HG03432 (cell line): ENCODE measurements around the gene NOP9.

Source experiments
- ATAC-seq: cut with Tn5 transposase; IDR thresholded peaks from one replicate; pipeline ENCODE4 v1.9.1; 2021; ENCODE audit warnings: mild to moderate bottlenecking, moderate library complexity; ENCODE audit not compliant: unreplicated experiment

NOP9 gene

DNA sequence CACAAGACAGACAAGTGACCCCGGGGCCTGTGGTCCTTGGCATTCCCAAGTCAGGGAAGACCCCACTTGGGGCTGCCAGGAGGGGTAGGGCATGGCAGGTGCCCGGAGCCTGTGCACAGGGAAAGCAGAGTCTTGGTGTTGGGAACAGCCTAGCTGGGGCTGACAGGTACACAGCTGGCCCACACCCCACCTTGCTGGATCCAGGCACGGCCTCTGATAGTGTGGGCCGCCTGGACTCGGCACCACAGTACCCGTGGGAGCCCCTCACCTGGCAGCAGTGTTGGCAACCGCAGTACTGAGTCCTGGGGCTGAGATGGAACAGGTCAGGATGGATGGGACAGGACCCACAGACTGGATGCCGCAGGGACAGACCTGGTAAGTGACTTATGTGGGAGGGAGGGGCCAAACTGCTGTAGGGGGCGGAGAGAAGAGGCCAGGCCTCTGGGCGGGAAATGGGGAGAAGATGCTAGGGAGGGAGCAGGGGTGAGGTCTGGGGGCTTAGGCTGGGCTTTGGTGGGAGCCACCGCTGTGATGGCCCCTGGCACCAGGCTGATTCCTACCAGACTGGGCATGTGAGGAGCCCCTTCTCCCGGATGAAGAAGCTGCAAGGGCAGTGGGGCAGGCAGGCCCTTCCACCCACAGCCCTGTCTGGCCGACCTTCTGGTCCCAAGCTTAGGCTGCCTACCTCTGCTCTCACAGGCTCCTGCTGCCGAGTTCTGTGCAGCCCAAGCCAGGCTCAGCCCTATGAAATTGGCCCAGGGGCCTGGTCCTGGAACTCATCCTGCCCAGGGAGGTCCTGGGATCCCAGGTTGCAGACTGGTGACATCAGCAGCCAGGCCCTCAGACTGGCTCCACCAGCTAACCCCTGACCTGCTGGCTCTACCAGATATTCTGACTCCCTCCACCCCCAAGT, 36.6 kb upstream of the NOP9 start, which contains the start of gene TGM1:
Gene TGM1, minus strand, starts transcription at position 357 of the 913 bp plus-strand sequence. CDS start 825 bp downstream, outside the sequence.
- no peak for ATAC-seq

DNA sequence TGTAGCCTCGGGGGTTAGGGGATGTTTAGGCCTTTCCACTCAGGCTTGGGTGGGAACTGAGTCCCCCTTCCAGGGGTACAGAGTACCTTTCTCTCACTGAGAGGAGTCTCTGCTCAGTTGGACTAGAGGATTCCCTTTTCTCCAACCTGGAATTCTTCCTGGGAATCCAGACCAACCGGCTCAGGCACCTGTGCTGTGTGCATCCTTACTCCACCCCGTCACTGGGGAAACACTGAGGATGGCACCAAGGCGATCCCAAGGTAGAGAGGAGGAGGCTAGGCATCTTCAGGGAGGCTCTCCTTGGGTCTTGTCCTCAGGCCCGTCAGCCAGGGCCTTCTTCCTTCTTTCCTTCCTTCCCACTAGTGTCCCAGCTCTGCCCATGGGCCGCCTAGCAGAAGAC, 35.8 kb upstream of the NOP9 start:
- ATAC-seq: no peak

DNA sequence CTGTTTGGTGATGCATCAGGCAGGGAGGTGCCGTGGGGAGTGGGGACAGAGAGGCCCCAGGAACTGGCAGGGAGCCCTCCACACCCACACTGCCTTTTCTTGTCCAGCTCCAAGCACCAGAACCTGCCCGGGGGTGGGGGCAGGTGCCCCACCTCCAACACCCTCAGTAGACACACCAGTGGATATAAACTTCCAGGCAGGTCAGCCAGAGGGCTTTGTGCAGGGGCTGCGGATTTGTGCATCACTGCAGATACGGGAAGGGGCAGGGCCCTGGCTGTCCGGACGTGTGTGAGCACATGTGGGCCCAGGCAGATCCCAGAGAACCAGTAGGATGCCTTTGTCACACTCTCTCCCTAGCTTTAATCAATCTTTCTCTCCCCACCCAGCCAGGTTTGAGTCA, 35.4 kb upstream of the NOP9 start:
- no peak for ATAC-seq

DNA sequence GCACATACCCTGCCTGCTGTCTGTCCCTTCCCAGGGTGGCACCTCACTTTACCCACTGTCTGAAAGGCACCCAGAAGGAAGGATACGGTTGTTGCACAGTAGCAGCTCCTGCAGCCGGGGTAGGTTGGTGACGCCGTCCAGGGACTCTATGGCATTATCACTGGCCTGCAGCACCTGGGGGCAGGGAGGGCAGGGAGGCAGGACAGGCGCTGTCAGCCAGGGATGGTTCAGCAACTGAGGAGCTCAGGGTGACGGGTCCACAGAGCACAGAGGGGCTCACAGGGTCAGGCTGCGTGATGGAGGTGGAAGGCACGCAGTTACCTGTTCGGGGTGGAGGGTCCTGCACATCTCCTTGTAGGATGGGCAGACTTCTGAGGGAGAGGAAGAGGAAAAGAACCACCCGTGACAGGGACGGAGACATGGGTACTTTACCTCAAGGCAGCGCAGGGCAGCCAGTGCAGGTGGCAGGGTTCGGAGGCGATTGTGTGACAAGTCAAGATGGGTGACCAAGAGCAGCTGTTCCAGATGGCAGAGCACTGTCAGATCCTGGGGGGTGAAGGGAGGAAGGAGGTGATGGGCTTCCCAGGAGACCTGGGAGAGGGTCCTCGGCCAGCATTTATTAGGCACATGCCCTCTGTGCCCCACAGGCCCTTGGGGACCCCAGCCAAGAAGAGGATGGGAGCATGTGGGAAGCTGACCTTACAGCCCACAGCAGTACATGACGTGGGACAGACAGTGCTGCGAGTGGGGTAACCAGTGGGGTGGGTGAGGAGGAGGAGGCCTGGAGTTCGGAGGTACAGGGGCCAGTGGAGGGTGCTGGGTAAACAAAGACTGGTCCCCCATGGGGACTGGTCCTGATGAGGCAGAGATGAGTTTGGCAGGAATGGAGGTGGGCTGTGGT, 33.1 kb upstream of the NOP9 start:
- no peak for ATAC-seq

DNA sequence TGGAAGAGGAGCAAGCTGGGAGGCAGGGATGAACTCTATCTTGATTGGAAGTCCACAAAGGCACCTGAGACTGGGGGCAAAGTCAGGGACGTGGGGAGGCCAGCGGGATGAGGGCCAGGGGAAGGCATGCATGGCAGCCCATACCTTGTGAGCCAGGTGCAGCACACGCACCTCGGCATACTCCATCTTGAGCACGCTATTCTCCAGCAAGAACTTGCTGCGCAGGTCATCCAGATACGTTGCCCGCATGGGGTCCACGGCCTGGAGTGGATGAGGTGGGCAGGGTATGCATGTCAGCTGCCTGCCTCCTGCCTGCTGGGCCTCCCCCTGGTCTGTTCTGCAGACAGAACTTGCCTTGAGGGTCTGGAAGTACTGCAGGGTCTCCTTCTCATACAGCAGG, 32.1 kb upstream of the NOP9 start:
- no peak for ATAC-seq

DNA sequence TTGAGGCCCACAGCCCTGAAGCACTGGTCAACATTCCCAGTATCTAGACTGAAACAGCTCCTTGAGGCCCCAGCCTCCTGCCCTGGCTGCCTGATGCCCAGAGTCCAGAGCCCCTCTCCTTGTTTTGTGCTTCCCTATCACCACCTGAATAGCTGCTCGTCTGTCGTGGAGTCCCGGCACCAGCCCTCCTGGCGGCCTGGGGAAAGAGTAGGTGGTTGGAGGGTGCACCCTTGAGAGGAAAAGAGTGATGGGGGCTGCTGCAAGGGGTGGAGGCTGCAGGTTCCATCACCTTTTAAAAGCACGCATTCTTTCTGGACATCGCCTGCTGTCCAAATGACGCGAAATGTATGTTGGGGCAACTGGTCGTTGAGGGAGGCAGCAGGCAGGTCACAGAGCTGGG, 31.4 kb upstream of the NOP9 start:
- ATAC-seq: no peak

DNA sequence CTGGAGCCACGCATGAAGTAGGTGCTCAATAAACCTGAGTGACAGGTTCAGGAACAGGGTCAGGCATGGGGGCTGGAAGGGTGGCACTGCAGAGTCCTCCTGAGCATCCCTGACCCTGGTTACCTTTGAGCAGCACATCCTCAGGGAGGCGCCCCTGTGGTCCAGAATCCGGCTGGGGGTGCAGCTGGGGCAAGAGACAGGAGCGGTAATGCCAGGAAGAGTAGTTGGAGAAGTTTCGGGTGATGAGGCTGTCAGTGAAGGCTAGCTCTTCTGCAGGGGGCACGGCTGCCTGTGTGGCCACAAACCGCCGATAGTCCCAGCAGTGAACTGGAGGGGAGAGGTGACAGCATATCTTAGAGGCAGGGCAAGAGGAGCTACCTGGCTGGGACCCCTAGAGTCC, 30.3 kb upstream of the NOP9 start:
- no peak for ATAC-seq

DNA sequence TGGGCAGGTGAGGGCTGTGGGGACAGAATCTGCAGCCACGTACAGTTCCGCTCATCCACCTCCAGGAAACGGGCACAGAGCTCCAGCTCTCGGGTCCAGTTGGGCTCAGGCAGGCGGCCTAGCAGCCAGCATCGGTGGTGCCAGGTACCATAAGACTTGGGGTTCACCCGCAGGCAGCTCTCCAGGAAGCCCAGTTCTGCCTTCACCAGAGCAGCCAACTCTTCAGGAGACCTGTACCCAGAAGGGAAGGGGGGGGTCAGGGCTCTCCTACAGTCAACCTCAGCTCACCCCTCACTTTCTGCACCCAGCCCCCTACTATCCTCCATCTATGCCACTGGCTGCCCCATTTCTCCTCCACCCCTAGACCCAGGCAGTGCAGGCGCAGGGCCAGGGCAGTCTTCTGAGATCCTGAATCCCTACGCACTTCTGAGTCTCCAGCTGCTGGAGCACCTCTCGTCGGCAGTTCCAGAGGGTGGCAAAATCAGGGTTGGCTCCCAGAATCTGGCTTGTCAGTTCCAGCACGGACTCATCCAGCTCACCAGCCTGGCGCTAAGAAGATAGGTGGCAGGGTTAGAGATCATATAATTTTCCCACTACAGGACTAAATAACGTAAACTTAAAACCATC, 29.6 kb upstream of the NOP9 start:
- no peak for ATAC-seq

DNA sequence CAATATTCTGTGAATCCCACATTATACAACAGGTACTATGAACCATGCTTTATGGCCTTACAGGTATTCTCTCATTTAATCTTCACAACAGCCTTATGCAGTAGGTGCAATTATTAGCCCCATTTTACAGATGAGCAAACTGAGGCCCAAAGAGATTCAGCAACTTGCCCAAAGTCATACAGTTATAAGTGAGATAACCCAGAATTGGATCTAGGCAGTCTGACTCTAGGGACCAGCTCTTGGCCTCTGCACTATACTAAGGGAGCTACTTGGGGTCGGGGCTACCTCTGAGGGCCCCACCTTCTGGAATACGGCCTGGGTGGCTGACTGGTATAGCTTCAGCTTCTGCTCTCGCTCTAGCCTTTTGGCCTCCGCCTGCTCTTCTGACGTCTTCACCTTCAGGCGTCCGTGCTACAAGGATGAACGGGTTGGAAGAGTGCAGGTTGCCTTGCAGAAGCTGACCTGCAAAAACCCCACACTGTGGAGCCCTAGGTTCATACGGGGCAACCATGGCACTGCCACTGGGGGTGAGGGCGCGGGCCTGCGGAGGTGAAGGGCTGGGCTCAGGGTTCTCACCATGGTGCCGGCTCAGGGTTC, 29.0 kb upstream of the NOP9 start:
- ATAC-seq: peak; percentile 1

DNA sequence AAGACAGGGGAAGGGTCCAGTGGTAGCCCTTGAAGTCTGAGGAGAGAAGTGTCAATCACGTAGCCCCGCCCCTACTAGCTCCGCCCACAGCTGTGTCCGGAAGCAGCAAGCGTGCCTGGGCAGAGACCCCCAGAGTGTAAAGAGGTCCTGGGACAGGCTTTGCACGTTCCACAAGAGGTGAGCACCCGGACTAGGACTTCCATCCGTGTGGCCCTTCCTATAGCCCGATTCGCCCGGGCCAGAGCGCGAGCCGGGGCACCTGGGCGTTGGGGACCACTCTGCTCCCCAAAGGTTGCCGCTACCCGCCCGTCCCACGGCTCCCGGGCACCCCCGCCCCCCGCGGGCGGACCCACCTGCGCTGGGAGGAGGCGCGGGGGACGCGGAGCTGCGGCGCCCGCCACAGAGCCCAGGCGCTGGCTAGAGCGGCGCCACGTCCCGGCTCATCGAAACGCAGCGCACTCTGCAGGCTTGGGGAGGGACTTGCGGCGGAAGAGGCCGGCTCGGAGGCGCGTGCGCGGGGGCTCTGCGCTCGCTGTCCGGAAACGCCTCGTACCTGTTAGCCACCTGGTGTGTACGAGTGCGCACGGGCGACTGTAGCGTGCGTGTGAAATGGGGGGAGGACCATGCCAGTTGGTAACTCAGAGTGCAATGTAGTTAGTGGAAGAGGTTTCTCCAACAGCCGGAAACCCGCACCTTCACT, 28.4 kb upstream of the NOP9 start, which contains the start of gene RABGGTA:
Gene RABGGTA, minus strand, starts transcription at position 464 of the 700 bp plus-strand sequence. CDS start 482 bp downstream, outside the sequence.
- peak; percentile 91 for ATAC-seq

DNA sequence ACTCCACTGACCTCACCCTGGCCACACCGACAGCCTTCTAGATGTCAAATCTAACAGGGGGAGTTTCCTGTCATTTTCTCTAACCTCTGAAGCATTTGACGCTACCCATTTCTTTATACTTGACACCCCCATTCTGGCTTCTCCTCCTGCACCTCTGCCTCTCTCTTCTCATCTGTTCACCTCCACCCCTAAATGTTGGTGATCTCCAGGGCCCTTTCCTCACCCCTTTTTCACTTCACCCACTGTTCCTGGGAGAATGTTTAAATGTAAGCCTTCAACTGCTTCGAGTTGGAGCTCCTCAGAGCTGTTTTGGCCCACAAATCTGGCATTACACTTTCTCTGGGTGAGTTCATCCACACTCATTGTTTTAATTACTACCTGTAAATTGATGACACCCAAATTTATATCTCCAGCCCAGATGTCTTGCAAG, 27.8 kb upstream of the NOP9 start:
- no peak for ATAC-seq

DNA sequence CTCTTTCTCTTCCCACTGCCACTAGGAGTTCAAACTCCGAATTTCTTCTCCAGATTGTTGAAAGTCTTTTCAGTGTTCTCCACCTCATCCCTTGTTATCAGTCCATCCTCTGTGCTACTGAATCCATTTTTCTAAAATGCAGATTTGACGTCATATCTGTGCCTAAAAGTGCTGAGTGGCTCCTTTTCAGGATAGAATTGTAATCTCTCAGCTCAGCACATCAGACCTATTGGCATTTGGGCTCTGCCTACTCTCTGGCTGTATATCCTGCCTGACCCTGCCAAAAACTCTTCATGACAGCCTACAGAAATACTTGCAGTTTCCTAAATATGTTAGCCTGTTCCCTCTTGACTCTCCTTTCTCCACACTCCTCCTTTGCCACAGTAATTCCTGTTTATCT, 27.2 kb upstream of the NOP9 start:
- ATAC-seq: no peak

DNA sequence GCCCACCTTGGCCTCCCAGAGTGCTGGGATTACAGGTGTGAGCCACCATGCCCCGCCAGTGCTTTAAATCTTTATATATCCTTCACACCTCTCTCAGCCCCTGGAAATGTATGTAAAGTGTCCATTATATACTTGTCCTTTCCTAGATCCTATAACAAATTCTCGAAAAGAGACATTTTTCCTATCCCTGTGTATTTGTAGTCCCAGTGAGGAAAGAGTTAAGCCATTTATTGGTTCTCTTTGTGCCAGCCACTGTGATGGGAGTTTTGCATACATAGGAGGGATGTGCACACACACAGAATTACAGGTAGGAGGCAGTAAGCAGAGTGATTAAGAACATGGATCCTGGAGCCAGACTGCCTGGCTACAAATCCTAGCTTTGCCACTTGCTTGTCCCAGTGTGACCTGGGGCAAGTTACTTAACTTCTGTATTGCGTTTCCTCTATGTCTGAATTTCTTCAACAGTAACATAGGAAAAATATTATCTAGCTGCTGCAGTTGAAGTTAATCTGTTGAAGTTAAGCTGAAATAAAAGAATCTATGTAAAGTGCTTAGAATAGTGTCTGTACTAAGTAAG, 26.1 kb upstream of the NOP9 start:
- no peak for ATAC-seq

DNA sequence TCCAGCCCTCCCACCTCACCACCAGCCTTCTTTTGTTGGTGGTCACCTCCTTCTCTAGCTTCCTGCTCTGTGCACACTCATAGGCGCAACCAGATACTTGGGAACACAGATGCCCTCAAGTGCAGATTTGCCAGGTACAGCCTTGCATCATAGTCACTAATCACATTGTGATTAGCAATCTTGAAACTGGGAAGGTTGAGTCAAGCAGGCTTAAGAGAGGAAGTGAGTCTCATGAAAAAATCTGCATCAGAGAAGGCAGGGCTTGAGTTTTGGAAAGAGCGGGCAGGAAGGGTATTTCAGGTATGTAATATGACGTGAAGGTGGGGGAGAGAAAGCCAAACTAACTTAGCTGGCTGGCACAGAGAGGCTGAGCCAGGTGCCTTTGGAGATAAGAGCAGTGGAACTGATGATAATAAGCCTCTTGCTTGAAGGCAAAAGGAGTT, 25.5 kb upstream of the NOP9 start:
- peak; percentile 50 for ATAC-seq

DNA sequence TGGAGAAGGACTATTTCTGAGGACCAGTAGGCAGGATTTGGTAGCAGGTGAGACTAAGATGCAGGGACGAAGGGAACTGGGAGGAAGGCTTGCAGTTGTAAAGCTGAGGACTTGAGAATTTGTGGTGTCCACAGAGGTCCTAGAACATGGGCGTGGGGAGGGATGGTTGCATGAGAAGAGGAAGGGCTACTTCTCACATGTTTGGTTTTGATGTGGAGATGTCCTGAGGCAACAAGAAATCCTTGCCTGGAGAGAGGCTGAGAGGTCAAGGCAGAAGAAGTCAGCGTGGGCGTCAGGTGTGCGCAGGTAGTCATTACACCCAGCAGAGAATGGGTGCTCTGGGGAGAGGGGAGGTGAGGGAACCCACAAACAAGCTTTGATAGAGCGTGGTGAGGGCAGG, 22.6 kb upstream of the NOP9 start:
- ATAC-seq: no peak

DNA sequence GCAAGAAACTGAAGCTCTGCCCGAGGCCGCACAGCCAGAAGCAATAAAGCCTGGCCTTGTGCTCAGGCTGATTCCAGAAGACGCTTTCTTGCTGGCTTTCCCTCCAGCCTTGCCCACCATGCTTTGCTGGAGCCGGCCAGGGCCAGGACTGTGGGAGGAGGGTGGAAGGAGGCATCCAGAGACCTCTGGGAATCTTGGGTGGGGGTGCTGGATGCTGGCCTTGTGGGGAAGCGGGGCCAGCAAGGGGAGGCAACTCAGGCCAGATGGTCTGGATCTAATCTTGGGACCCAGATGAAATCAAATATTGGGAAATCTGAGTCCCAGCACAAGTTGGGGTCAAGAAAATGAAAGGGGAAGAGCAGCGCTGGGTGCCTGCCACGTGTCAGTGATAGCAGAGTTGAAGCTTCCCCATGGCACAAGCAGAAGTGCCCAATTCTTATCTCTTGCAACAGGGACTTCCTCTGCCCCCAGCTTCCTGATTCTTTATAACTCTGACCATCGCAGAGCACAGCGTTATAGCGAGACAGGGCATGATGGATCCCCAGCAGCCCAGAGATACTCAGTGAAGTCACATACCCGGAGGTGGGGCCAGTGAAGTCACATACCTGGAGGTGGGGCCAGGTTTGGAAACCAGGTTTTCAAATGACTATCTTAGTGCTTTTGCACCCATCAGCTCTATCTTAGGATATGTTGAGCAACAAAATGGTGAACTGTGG, 21.9 kb upstream of the NOP9 start:
- ATAC-seq: no peak

DNA sequence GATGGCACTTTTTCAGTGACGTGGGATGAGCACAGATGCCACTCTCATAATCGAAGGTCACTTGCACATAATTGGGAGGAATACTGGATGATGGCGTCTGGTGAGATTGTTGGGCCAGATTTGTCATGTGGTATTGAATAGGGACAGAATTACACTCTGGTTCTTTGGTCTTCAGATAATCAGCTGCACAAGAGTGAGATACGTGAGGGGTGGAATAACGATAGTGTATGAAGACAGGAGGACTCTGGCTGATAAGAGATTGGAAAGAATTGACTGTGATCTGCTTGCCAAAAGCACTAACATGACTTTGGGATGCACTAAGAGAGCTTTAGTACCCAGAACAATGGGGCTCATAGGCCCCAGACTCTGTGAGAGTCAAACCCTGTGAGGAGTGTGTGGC, 21.2 kb upstream of the NOP9 start:
- ATAC-seq: no peak

DNA sequence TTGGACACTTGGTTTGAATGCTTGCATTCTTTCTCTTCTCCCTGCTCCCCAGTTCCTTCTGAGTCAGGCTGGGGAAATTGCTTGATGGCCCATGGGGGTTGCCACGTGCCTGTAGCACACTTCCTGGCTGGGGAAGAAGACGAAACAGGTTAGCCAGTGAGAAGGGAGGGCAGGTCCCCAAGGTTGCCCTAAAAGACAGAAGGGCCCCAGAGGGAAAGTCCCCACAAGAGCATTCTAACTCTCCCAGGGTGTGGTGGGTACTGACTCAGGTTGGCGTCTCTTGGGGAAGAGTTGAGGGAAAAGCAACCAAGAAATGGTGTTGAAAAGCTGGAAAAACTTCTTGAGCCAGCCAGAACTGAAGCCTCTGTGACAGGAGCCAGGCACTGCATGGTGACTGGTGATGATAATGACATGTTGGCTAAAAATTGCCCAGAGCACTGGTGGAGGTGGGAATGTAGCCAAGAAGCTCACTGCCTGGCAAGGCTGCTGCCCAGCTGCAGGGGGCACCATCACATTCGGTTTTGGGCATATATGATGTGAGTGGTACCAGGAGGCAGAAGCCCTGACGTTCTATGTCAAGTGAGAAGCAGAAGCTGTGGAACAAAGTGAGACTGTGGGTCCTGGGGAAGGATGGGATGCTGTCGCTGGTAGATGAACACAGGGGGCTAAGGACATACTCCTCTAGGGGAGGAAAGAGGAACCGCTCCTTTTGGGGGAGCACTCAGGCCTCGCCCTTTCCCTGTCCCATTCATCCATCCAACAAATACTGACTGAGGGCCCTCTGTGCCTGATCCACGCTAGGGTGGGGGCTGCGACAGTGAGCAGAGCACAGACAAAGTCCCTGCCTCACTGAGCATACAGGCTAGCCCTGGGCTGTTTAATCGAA, 20.1 kb upstream of the NOP9 start:
- ATAC-seq: peak; percentile 83
